Colon (tissue), 2 donors: ENCODE data around the gene WWTR1.

Experiments
- FAIRE-seq: peaks from 2 replicates; lab custom pipeline; 2012; peaks lifted over from hg19 to GRCh38; lab: Jason Lieb, UNC
- donor health status: control.
- donor health status: control.

Gene WWTR1

GRCh38 chr3:149532489-149533180, 125.2 kb downstream of the WWTR1 start:
- FAIRE-seq = no peak

GRCh38 chr3:149529099-149529498, 128.7 kb downstream of the WWTR1 start:
- no peak for FAIRE-seq

- FAIRE-seq = no peak
Observed at GRCh38 chr3:149528340-149528650, 129.5 kb downstream of the WWTR1 start.

GRCh38 chr3:149527531-149528339, 130.1 kb downstream of the WWTR1 start:
- FAIRE-seq = no peak

GRCh38 chr3:149523512-149524299, 134.1 kb downstream of the WWTR1 start:
- FAIRE-seq = no peak

- no peak for FAIRE-seq
Observed at GRCh38 chr3:149519912-149520311, 137.9 kb downstream of the WWTR1 start.

- no peak for FAIRE-seq
Observed at GRCh38 chr3:149516920-149517319, 140.9 kb downstream of the WWTR1 start.

GRCh38 chr3:149515249-149515648, 142.6 kb downstream of the WWTR1 start:
- FAIRE-seq = no peak

- no peak for FAIRE-seq
Observed at GRCh38 chr3:149514471-149514870, 143.4 kb downstream of the WWTR1 start.

- no peak for FAIRE-seq
Observed at GRCh38 chr3:149512073-149512782, 145.6 kb downstream of the WWTR1 start.

- no peak for FAIRE-seq
Observed at GRCh38 chr3:149511040-149511626, 146.7 kb downstream of the WWTR1 start.

- no peak for FAIRE-seq
Observed at GRCh38 chr3:149510480-149510879, 147.3 kb downstream of the WWTR1 start.

- FAIRE-seq = no peak
Observed at GRCh38 chr3:149509526-149509925, 148.3 kb downstream of the WWTR1 start.

GRCh38 chr3:149507491-149508324, 150.1 kb downstream of the WWTR1 start:
- FAIRE-seq = no peak

- FAIRE-seq = no peak
Observed at GRCh38 chr3:149506965-149507364, 150.9 kb downstream of the WWTR1 start.

- no peak for FAIRE-seq
Observed at GRCh38 chr3:149506540-149506939, 151.3 kb downstream of the WWTR1 start.

- no peak for FAIRE-seq
Observed at GRCh38 chr3:149502438-149502837, 155.4 kb downstream of the WWTR1 start.

- FAIRE-seq = no peak
Observed at GRCh38 chr3:149501524-149501923, 156.3 kb downstream of the WWTR1 start.

GRCh38 chr3:149497966-149498670, 159.7 kb downstream of the WWTR1 start:
- FAIRE-seq = no peak

GRCh38 chr3:149496891-149497290, 160.9 kb downstream of the WWTR1 start:
- FAIRE-seq = no peak
